GM21381 (cell line): Measurements from ENCODE around the gene MLF1.
A peak's percentile ranks its signal among the peaks of the same experiment; 100 is the strongest.

Experiments
- ATAC-seq: cut with Tn5 transposase; IDR thresholded peaks from one replicate; pipeline ENCODE4 v1.9.1; 2021; ENCODE audit warnings: mild to moderate bottlenecking, moderate library complexity; ENCODE audit not compliant: unreplicated experiment

Gene MLF1

DNA sequence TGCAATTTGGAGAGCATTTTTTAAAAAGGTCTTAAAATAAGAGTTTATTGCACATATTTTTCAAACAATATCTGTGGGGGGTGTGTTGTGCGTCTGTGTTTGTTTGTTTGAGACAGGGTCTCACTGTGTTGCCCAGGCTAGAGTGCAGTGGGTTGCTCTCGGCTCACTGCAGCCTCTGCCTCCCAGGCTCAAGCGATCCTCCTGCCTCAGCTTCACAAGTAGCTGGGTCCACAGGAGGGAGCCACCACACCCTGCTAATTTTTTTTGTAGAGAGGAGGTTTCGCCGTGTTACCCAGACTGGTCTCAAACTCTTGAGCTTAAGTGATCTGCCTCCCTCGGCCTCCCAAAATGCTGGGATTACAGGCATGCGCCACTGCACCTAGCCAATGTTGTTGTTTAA is 2.7 kb downstream of the MLF1 start:
- no peak for ATAC-seq

DNA sequence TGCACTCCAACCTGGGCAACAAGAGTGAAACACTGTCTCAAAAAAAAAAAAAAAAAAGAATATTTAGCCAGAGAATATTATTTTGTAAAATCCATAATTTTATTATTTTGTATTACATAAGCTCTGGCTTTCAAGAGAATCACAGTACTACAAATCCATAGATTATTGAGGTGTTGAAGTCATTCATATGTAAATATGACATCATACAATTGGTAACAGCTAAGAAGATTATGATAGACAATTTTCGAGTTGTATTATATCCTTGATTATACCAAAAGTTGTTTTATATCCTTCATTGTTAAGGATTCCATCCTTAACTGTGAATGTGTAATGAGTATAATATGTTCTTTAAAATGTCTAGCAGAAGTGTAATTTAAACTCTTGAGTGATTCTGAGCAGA is 3.7 kb downstream of the MLF1 start:
- ATAC-seq: no peak

DNA sequence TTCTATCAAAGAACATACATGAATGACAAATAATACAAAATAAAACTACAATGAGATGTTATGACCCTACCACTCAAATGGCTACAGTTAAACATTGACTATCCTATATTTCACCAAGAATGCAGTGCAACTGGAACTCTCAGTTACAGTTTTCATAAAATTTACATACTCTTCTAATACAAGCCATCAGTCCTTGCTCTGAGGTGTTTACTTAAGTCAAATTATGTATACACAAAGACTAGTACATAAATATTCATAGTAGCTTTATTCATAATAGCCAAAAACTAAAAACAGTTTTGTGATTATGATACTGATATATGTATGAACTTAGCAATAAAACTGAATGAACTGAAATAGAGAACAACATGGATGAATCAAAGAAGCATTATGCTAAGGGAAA is 19.2 kb downstream of the MLF1 start:
- ATAC-seq: no peak

DNA sequence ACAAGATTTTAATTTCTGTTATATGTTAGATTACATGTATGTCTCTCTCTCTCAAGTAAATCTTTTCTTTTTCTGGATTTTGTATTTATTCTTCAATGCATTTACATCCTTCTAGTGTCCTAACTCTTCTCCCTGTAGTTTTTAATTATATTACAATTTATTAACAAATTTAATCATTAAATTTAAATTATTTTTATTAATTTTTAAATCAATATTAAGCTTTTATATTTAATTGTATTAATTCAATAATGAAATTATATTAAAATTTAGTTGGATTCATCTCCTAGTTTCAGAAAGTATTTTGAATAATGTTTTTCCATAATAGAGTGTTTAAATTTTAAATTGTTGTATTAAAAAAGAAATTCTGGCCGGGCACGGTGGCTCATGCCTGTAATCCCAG is 29.8 kb downstream of the MLF1 start:
- ATAC-seq: no peak

DNA sequence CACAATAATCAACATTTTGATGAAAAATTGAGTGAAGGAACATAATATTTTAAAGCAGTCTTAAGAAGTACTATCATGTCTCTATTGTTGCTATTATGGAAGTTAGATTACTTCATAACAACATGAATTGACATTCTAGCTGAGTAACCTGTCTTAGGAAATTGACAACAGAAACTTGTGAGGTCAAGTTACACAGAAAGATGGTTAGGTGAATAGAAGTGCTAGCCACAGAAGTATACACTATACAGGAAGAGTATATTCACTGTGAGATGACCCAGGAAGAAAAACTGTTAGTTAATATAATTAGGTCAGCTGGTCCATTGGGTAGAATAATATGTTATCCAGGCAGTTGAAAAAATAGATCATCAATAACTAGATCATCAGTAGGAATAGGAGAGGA is 31.2 kb downstream of the MLF1 start:
- no peak for ATAC-seq

DNA sequence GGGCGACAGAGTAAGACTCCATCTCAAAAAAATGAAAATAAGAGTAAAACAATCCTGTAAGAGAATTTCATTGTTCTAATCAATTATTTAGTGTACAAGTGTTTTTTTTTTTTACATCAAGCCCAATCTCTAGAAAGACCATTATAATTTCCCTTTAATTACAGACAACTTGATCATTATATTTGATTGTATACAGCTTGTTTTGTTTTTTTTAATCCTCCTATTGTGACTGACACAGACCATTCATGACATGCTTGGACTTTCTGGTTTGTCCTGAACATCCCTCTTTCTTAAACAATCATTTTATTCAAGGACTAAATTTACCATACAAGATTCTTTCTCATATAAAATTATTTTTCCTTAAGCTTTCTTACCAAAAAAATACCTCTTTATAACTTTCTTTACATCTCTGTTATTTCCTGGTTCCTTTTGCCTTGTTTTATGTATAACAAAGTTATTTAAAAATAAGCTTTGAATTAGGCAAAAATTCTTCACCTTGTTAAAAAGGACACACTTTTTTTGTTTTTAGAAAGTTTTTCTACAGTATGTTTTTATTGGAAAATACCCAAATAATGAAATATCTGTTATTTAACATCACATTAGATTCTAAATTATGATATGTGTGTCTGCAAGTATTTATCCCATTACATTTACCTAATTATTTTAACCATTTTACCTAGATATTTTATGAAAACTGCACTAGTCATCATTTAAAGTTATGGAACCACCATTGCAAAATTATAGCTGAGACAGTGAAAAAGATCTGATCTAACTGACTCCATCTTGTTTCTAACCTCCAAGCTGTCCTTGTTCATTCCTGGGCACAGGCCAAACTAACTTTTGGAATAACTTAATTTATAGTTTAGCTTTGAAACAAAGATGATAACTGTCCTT is 47.2 kb downstream of the MLF1 start:
- no peak for ATAC-seq

DNA sequence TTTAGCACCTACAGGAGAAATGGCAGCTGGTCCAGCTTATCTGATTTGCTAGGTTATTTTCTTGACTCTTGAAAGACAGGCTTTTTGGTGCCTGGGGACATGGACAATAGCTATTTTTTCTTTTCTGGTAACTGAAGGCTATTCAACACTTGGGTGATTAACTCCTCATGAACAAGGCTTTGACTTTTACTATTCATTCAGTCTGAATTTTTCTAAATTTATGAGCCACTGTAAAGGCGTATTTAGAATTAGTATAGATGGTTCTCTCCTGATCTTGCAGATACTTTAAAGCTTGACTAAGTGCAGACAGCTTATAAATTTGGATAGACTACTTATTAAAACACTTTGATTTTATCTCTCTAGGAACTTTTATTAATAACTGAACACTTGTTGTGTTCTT is 54.9 kb downstream of the MLF1 start:
- no peak for ATAC-seq

DNA sequence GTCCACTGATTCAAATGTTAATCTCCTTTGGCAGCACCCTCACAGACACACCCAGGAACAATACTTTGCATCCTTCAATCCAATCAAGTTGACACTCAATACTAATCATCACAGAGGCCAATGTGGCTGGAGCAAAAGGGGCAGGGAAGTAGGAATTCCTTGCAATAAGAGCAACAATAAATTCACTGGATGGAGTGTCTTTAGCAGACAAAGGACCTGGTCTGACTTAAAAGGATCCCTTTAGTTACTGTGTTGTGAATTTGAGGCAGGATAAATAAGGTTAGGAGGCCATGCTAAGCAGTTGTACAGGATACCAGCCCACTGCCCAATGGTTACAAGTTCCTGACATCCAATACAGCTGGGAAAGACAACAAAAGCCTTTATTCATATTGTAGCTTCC is 61.0 kb downstream of the MLF1 start:
- no peak for ATAC-seq

DNA sequence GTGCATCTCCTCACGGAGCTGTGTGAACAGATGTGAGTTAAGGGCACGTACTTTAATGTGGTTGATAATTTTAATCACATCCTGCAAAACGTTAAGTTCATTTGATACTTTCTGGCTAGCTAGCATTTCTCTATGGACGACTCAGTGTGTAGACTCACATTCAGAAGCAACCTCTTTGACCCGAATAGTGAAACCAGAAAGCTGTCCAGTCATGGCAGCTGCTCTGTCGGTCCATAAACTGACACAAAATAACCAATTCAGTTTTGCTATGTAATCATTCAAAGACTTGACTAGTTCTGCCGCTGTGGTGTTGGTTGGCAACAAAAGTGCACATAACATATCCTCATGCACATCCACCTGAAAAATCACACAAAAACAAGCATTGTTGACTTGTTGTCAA is 69.7 kb downstream of the MLF1 start:
- ATAC-seq: no peak

DNA sequence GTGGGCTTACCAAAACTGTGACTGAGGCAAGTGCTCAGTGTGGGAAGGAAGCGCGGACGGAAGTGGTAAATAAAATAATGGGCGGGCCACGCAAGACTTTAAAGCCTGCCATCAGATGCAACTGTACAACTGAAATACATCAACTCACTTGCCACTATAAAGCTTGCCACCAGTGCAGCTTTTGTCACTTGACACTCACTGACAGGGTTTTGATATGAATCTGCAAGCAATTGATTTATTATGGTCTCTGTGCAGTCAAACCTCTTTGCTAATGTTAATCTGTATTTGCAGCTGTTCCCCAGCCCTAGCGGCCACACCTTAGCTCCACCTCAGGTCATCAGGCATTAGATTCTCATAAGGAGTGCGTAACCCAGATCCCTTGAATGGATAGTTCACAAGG is 71.0 kb downstream of the MLF1 start:
- ATAC-seq: no peak

DNA sequence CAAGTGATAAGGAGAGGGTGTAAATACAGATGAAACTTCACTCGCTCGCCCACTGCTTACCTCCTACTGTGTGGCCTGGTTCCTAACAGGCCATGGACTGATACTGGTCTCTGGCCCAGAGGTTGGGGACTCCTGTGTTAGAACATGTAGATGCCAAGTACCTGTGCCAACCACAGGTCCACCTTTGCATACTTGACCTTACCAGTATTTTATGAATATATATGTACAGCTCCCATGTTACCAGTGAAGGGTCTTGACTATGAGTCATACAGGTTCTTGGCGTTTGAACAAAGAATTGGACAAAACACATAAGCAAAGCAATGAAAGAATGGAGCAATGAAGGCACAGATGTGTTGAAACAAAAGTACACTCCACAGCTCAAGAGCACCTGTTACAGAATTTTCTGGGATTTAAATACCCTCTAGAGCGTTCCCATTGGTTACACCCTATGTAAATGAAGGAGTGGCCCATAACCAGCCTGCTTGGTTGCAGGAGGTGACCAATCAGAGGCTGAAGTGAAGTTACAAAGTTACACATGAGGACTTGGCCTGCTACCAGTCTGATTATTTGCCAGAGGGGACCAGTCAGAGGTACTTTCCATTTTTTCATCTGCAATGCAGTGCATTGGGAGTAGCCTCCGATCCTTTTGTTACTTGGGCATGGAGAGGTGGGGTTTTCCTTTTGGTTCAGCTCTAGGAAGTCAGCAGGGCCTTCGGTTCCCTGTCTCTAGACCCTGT is 71.6 kb downstream of the MLF1 start:
- no peak for ATAC-seq

DNA sequence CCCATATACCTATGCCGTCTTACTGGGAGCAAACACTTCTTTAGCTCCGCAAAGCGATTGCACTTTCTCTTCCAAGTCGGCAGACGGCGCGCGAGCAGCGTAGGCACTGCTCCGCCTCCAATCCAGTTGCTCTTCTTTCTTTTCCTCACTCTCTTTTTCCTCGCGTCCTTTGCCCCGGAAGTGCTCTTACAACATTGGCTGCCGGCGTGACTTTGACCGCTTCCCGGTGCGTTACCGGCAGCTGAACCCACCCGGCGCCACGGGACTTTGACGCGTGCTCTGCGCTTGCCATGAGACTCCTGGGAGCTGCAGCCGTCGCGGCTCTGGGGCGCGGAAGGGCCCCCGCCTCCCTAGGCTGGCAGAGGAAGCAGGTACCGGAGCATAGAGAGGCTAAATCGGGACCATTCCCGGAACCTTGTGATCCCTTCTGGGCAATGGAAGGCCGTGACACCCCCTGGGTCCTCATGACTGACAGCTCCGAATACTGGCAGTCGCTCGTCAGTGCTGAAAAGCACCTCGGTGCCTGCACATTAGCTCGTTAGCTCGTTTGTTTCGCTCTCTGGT is 73.4 kb downstream of the MLF1 start, which contains the start of gene GFM1:
Gene GFM1 (plus strand): TSS at position 183 of the 564 bp plus-strand sequence. CDS start 108 bp downstream, at position 291.
- peak; percentile 99 for ATAC-seq

DNA sequence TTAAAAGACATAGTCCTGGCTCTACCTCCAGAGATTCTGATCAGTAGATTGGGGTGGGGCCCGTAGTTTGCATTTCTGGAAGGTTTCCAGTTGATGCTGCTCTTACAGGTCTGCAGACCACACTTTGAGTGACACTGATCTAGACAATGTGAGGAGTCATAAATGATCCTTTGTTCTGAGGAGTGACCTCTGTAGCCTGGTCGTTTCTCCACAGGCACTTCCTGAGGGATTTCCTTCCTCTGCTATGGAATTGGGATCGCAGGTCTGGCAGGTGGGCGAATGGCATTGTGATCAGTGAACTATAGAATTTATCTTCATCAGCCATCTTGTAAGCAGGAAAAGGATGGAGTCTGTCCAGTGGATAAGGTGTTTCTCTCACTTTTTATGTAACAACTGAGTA is 78.8 kb downstream of the MLF1 start:
- ATAC-seq: no peak

DNA sequence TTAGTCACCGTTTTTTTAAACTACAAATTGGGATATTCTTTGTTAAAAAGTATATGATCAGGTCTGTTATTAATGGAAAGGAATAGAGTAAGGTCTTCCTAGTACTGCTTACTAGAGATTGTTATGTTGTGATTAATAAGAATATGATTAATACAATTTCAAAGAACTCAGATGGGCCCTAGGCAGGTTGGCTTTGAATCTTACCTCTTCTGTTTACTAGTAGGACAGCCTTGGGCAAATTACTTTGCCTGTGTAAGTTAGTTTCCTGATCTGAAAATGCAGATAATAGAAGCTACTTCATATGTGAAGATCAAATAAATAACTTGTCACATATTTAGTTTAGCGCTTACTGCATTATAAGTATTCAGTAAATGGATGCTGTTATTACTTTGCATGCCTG is 80.2 kb downstream of the MLF1 start:
- no peak for ATAC-seq

DNA sequence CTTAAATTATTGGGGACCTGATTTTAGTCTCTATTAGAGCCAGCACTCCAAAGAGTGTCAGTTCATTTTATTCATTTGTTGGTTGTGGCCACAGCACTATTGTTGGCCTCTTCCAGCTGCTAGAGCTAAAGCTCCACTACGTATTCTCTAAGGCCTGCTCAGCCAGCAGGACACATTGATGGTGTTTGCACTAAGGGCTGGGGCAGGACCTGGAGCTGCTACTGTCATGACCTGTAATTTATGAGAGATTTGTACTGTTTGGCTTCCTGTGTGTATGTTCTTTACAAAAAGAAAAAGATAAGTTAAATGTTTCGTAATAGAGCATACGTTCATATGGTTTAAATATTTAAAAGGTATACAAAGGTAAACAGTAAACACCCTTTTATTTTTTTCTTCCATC is 81.5 kb downstream of the MLF1 start:
- ATAC-seq: no peak
